Measurements from ENCODE around the gene PGRMC2.

- TF ChIP-seq YY1 (IDR thresholded peaks at IDR 0.05; ENCODE audit: insufficient read depth, insufficient read length), result no peak
- no peak for TF ChIP-seq ZNF274 (IDR thresholded peaks at IDR 0.05; ENCODE audit: low read depth, low read length)
- no peak for TF ChIP-seq SUZ12 (IDR thresholded peaks at IDR 0.05; ENCODE audit: extremely low read depth, insufficient read depth, insufficient read length)
These were observed 66.0 kb downstream of the PGRMC2 start for GRCh38 chr4:128221586-128221985.

Data from NT2/D1 (cell line).